Tibial nerve (tissue), 4 donors: ENCODE data around the gene KAZN. TPM values are rescaled to one million over a fixed set of nuclear protein-coding genes. Genes with fewer than 3 reads are reported as not detected.

Experiments
- DNase-seq, 2 donors: peaks; one replicate each; pipeline ENCODE4 v3.0.0-alpha.2; 2019; ENCODE audit warnings: low spot score in 2 of 2
- H3K27ac ChIP-seq, 4 donors: fragments of 200-600 bp; sonication (generic) in 3 of 4; one replicate each; pipeline ENCODE4 v1.5.1; 2017 to 2019; ENCODE audit warnings: mild to moderate bottlenecking in 1 of 4
- H3K27me3 ChIP-seq, 2 donors: fragments of 200-600 bp; sonication (generic) in 1 of 2; one replicate each; pipeline versions ENCODE4 v1.5.1 to v1.6.0; 2017 to 2019
- H3K36me3 ChIP-seq, 3 donors: fragments of 200-600 bp; sonication (generic); one replicate each; pipeline ENCODE4 v1.5.1; 2018 to 2019
- H3K4me1 ChIP-seq, 4 donors: fragments of 200-600 bp; sonication (generic) in 3 of 4; one replicate each; pipeline ENCODE4 v1.5.1; 2017 to 2019
- H3K4me3 ChIP-seq, 4 donors: fragments of 200-600 bp; sonication (generic) in 3 of 4; one replicate each; pipeline ENCODE4 v1.5.1; 2017 to 2019; ENCODE audit warnings: mild to moderate bottlenecking in 1 of 4, moderate library complexity in 1 of 4
- H3K9me3 ChIP-seq, 4 donors: fragments of 200-600 bp; sonication (generic) in 3 of 4; one replicate each; pipeline ENCODE4 v1.5.1; 2017 to 2019
- EP300 ChIP-seq, 2 donors: sonication (generic); formaldehyde crosslinking; IDR thresholded peaks; one replicate each; pipeline ENCODE4 v1.6.1; 2017; ENCODE audit warnings: antibody characterized with exemption in 2 of 2, mild to moderate bottlenecking in 1 of 2
- POLR2A ChIP-seq, 2 donors: fragments of 450-650 bp; IDR thresholded peaks; one replicate each; pipeline ENCODE4 v1.6.1; 2017; ENCODE audit warnings: antibody characterized with exemption in 2 of 2, mild to moderate bottlenecking in 2 of 2, moderate library complexity in 2 of 2
- WGBS, 2 donors: methylation state at CpG; one replicate each; pipeline ENCODE4 v1.1.5; 2018; 5-methylcytosine and 5-hydroxymethylcytosine counted together
- total RNA-seq, 4 donors: library from RNA; depleted of rRNA; stranded (reverse); fragments of >200 nt; gene quantifications; one replicate each; pipeline ENCODE4 v1.1.0, GENCODE V29; 2016
- TF ChIP-seq, protein P1 (sequence below), 5 experiments: fragments of 200-600 bp in 3 of 5; fragments of 450-650 bp in 2 of 5; sonication (generic) in 3 of 5; IDR thresholded peaks; one replicate each; pipeline ENCODE4 v1.5.1; 2016 to 2019; ENCODE audit warnings: antibody characterized with exemption in 5 of 5, mild to moderate bottlenecking in 3 of 5, moderate library complexity in 2 of 5

Gene KAZN
- total RNA-seq, 4 donors from 2014 or later: 16.0 to 29.2 (median 22.2) TPM

GRCh38 chr1:14809191-14809981, 210.9 kb downstream of the KAZN start:
- DNase-seq: no peak
- H3K9me3 ChIP-seq: peaks cover 0 to 38% (median 4%) of the 10 kb centered on the region in 4 donors
- 84 to 89% methylated on average over 7 to 9 of the region's 9 CpGs for WGBS, 2 donors
- no peak overlapping the region for H3K27ac ChIP-seq
- H3K4me3 ChIP-seq: no peak overlapping the region
- peaks cover 0 to 3% (median 0%) of the 10 kb centered on the region in 4 donors for H3K4me1 ChIP-seq
- no peaks in the 10 kb centered on the region for H3K27me3 ChIP-seq
- TF ChIP-seq POLR2A (IDR thresholded peaks at IDR 0.05): no peak
- no peak for TF ChIP-seq EP300 (IDR thresholded peaks at IDR 0.05)
- H3K36me3 ChIP-seq: no peaks in the 10 kb centered on the region

- Histone ChIP-seq H3K36me3 (no peaks in the 10 kb centered on the region), H3K27ac (no peak overlapping the region), H3K9me3 (peaks cover 0 to 32% (median 4%) of the 10 kb centered on the region in 4 donors), H3K27me3 (no peaks in the 10 kb centered on the region), H3K4me1 (peaks cover 0 to 3% (median 0%) of the 10 kb centered on the region in 4 donors), H3K4me3 (no peak overlapping the region)
- DNase-seq: no peak
- TF ChIP-seq POLR2A (IDR thresholded peaks at IDR 0.05) (no peak), EP300 (IDR thresholded peaks at IDR 0.05) (no peak)
- TF ChIP-seq, protein P1, sequence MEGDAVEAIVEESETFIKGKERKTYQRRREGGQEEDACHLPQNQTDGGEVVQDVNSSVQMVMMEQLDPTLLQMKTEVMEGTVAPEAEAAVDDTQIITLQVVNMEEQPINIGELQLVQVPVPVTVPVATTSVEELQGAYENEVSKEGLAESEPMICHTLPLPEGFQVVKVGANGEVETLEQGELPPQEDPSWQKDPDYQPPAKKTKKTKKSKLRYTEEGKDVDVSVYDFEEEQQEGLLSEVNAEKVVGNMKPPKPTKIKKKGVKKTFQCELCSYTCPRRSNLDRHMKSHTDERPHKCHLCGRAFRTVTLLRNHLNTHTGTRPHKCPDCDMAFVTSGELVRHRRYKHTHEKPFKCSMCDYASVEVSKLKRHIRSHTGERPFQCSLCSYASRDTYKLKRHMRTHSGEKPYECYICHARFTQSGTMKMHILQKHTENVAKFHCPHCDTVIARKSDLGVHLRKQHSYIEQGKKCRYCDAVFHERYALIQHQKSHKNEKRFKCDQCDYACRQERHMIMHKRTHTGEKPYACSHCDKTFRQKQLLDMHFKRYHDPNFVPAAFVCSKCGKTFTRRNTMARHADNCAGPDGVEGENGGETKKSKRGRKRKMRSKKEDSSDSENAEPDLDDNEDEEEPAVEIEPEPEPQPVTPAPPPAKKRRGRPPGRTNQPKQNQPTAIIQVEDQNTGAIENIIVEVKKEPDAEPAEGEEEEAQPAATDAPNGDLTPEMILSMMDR (IDR thresholded peaks at IDR 0.05): no peak
- 47 to 54% methylated on average over 9 of the region's 9 CpGs for WGBS, 2 donors
Measured at GRCh38 chr1:14810595-14811361, 212.3 kb downstream of the KAZN start.

- H3K4me1 ChIP-seq: peaks cover 0 to 3% (median 0%) of the 10 kb centered on the region in 4 donors
- no peaks in the 10 kb centered on the region for H3K36me3 ChIP-seq
- no peaks in the 10 kb centered on the region for H3K27me3 ChIP-seq
- peaks cover 0 to 24% (median 4%) of the 10 kb centered on the region in 4 donors for H3K9me3 ChIP-seq
- TF ChIP-seq POLR2A (IDR thresholded peaks at IDR 0.05) (no peak), EP300 (IDR thresholded peaks at IDR 0.05) (no peak)
- TF ChIP-seq, protein P1 (IDR thresholded peaks at IDR 0.05): no peak
- WGBS, 2 donors: 45 to 49% methylated on average over 3 of the region's 3 CpGs
- no peak overlapping the region for H3K4me3 ChIP-seq
- H3K27ac ChIP-seq: no peak overlapping the region
- no peak for DNase-seq
Measured at GRCh38 chr1:14811573-14811972, 213.1 kb downstream of the KAZN start.

- Histone ChIP-seq H3K27ac (no peak overlapping the region), H3K4me3 (no peak overlapping the region), H3K36me3 (no peaks in the 10 kb centered on the region), H3K4me1 (peaks cover 0 to 3% (median 0%) of the 10 kb centered on the region in 4 donors), H3K9me3 (peaks cover 0 to 18% (median under 1%) of the 10 kb centered on the region in 4 donors), H3K27me3 (no peaks in the 10 kb centered on the region)
- DNase-seq: no peak
- WGBS, 2 donors: 83 to 88% methylated on average over 4 of the region's 4 CpGs
- TF ChIP-seq, protein P1 (IDR thresholded peaks at IDR 0.05): no peak
- TF ChIP-seq EP300 (IDR thresholded peaks at IDR 0.05) (no peak), POLR2A (IDR thresholded peaks at IDR 0.05) (no peak)
Measured at GRCh38 chr1:14812189-14812588, 213.7 kb downstream of the KAZN start.

DNA sequence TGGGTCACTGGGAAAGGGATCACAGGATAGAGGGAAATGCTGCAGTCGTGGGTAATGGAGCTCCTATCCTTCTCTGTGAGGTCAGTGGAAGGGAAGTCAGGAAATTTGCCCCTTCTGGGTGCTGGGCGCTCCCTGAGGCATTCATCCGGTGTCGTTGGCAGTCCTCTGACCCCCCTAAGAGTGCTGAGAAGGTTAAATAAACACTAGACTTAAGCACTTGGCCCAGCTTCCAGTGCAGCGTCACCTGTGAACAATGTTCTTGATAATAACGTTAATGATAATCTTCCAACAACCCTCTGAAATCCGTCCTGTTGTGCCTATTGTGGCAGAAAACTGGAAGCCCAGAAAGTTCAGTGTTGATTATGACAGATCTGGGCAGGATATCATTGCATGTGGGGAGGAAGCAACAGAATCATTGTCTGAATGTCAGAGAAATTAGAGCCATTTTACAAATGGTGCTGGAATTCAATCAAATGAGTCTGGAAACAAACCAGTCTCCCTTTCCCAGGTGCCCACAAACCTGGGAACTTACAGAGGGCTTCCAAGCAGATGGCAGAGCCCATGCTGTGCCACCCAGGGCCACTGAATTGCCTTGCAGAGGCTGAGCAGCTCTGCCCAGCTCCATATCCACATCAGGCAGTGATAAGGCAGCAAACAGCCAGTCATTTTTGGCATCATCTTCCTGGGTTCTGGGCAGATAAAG, 216.8 kb downstream of the KAZN start:
- Histone ChIP-seq H3K27ac (no peak overlapping the region), H3K4me1 (peaks cover 0 to 3% (median 0%) of the 10 kb centered on the region in 4 donors), H3K9me3 (no peaks in the 10 kb centered on the region), H3K36me3 (no peaks in the 10 kb centered on the region), H3K27me3 (no peaks in the 10 kb centered on the region), H3K4me3 (no peak overlapping the region)
- DNase-seq: no peak
- no peak for TF ChIP-seq POLR2A (IDR thresholded peaks at IDR 0.05)
- WGBS, 2 donors: 42% methylated on average over 7 of the region's 7 CpGs
